ENCODE measurements around the gene TBX4.

DNA sequence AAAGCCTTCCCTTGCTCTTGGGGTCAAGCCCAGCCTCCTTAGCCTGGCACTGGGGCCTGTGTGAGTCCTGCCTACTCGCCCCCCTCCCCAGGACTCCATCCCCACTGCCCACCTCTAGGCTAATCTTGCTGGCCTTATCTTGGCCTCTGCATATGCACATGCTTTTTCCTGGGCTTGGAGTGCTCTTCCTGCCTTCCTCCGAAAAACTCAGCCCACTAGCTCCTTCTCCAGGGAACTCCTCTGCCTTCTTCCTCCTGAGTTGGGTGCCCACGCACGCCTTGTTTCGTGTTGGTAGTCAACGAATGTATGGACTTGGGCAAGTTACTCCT is 36.0 kb upstream of the TBX4 start:
- TF ChIP-seq POLR2A (IDR thresholded peaks at IDR 0.05) = no peak
- TF ChIP-seq, protein P1, sequence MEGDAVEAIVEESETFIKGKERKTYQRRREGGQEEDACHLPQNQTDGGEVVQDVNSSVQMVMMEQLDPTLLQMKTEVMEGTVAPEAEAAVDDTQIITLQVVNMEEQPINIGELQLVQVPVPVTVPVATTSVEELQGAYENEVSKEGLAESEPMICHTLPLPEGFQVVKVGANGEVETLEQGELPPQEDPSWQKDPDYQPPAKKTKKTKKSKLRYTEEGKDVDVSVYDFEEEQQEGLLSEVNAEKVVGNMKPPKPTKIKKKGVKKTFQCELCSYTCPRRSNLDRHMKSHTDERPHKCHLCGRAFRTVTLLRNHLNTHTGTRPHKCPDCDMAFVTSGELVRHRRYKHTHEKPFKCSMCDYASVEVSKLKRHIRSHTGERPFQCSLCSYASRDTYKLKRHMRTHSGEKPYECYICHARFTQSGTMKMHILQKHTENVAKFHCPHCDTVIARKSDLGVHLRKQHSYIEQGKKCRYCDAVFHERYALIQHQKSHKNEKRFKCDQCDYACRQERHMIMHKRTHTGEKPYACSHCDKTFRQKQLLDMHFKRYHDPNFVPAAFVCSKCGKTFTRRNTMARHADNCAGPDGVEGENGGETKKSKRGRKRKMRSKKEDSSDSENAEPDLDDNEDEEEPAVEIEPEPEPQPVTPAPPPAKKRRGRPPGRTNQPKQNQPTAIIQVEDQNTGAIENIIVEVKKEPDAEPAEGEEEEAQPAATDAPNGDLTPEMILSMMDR (IDR thresholded peaks at IDR 0.05) = no peak

Measured in thyroid gland (tissue), 4 donors.